Measurements from ENCODE around the gene BTBD9.

Gene BTBD9

GRCh38 chr6:38588631-38589366, 50.9 kb downstream of the BTBD9 start:
- TF ChIP-seq CTCF (IDR thresholded peaks at IDR 0.05), result no peak

- no peak for TF ChIP-seq CTCF (IDR thresholded peaks at IDR 0.05)
Observed at GRCh38 chr6:38587766-38588362, 51.9 kb downstream of the BTBD9 start.

- no peak for TF ChIP-seq CTCF (IDR thresholded peaks at IDR 0.05)
Observed at GRCh38 chr6:38586992-38587391, 52.7 kb downstream of the BTBD9 start.

GRCh38 chr6:38584731-38585130, 55.0 kb downstream of the BTBD9 start:
- TF ChIP-seq CTCF (IDR thresholded peaks at IDR 0.05), result no peak

GRCh38 chr6:38583523-38583922, 56.2 kb downstream of the BTBD9 start:
- TF ChIP-seq CTCF (IDR thresholded peaks at IDR 0.05), result no peak

- no peak for TF ChIP-seq CTCF (IDR thresholded peaks at IDR 0.05)
Observed at GRCh38 chr6:38580030-38580429, 59.7 kb downstream of the BTBD9 start.

- no peak for TF ChIP-seq CTCF (IDR thresholded peaks at IDR 0.05)
Observed at GRCh38 chr6:38579010-38579628, 60.6 kb downstream of the BTBD9 start.
